SK-N-SH treated with all-trans-retinoic acid at 6 μM for 48 hours (cell line): Measurements from ENCODE around the gene STXBP2.

Experiments
- ATAC-seq: fragments of 200-7000 bp; cut with Tn5 transposase; 3 replicates; pipeline ENCODE4 v1.9.1; 2020; ENCODE audit warnings: mild to moderate bottlenecking, moderate library complexity
- ARNTL ChIP-seq: fragments of 450-650 bp; formaldehyde crosslinking; IDR thresholded peaks from 2 replicates; pipeline ENCODE4 v1.5.0; 2020; ENCODE audit warnings: low read depth, mild to moderate bottlenecking, moderate library complexity, borderline replicate concordance
- BACH2 ChIP-seq: fragments of 250-450 bp; sonication (Bioruptor Pico); IDR thresholded peaks from 2 replicates; pipeline ENCODE4 v1.9.0; 2021; ENCODE audit warnings: mild to moderate bottlenecking, borderline replicate concordance
- CSRNP3 ChIP-seq: fragments of 250-450 bp; sonication (Bioruptor Pico); IDR thresholded peaks from 2 replicates; pipeline ENCODE4 v1.5.1; 2021; ENCODE audit warnings: mild to moderate bottlenecking, moderate library complexity
- ESRRG ChIP-seq: fragments of 250-450 bp; sonication (Bioruptor Pico); IDR thresholded peaks from 2 replicates; pipeline ENCODE4 v1.6.1; 2021; ENCODE audit warnings: mild to moderate bottlenecking
- GLIS3 ChIP-seq: fragments of 250-450 bp; sonication (Bioruptor Pico); IDR thresholded peaks from 2 replicates; pipeline ENCODE4 v1.5.0; 2020; ENCODE audit warnings: mild to moderate bottlenecking, moderate library complexity
- ISL1 ChIP-seq: fragments of 250-450 bp; sonication (Bioruptor Pico); IDR thresholded peaks from 2 replicates; pipeline ENCODE4 v2.1.2; 2022; ENCODE audit warnings: mild to moderate bottlenecking, moderate library complexity
- OSR1 ChIP-seq: fragments of 250-450 bp; sonication (Bioruptor Pico); IDR thresholded peaks from 2 replicates; pipeline ENCODE4 v1.8.0; 2022; ENCODE audit warnings: moderate library complexity, mild to moderate bottlenecking, inconsistent platforms
- PATZ1 ChIP-seq: fragments of 250-450 bp; sonication (Bioruptor Pico); IDR thresholded peaks from 2 replicates; pipeline ENCODE4 v1.8.0; 2020; ENCODE audit warnings: mild to moderate bottlenecking, moderate library complexity, borderline replicate concordance
- PPARA ChIP-seq: fragments of 250-450 bp; sonication (Bioruptor Pico); IDR thresholded peaks from 2 replicates; pipeline ENCODE4 v1.5.0; 2020; ENCODE audit warnings: mild to moderate bottlenecking, borderline replicate concordance
- RARB ChIP-seq: fragments of 250-450 bp; sonication (Bioruptor Pico); IDR thresholded peaks from 2 replicates; pipeline ENCODE4 v1.8.0; 2021; ENCODE audit warnings: mild to moderate bottlenecking, moderate library complexity
- SNAI2 ChIP-seq: fragments of 250-450 bp; sonication (Bioruptor Pico); IDR thresholded peaks from 2 replicates; pipeline ENCODE4 v1.5.0; 2020; ENCODE audit warnings: mild to moderate bottlenecking, moderate library complexity
- TCF4 ChIP-seq: fragments of 250-450 bp; sonication (Bioruptor Pico); IDR thresholded peaks from 2 replicates; pipeline ENCODE4 v1.8.0; 2021; ENCODE audit warnings: mild to moderate bottlenecking, moderate library complexity, borderline replicate concordance
- TOX ChIP-seq: fragments of 250-450 bp; sonication (Bioruptor Pico); IDR thresholded peaks from 2 replicates; pipeline ENCODE4 v1.8.0; 2021; ENCODE audit warnings: mild to moderate bottlenecking, moderate library complexity, borderline replicate concordance
- TSHZ2 ChIP-seq: fragments of 250-450 bp; sonication (Bioruptor Pico); IDR thresholded peaks from 2 replicates; pipeline ENCODE4 v1.5.0; 2020; ENCODE audit warnings: mild to moderate bottlenecking, moderate library complexity
- ZC3H10 ChIP-seq: fragments of 250-450 bp; sonication (Bioruptor Pico); IDR thresholded peaks from 2 replicates; pipeline ENCODE4 v1.5.1; 2021; ENCODE audit warnings: mild to moderate bottlenecking, moderate library complexity
- ZFP3 ChIP-seq: fragments of 250-450 bp; sonication (Bioruptor Pico); IDR thresholded peaks from 2 replicates; pipeline ENCODE4 v1.5.0; 2020; ENCODE audit warnings: mild to moderate bottlenecking, moderate library complexity
- ZFP30 ChIP-seq: fragments of 450-650 bp; formaldehyde crosslinking; IDR thresholded peaks from 2 replicates; pipeline ENCODE4 v1.5.0; 2022; ENCODE audit warnings: mild to moderate bottlenecking, moderate library complexity
- ZNF565 ChIP-seq: fragments of 450-650 bp; formaldehyde crosslinking; conservative IDR thresholded peaks from 2 replicates; pipeline ENCODE4 v1.5.0; 2020; ENCODE audit warnings: low read depth, mild to moderate bottlenecking, moderate library complexity
- ZNF70 ChIP-seq: fragments of 450-650 bp; formaldehyde crosslinking; IDR thresholded peaks from 2 replicates; pipeline ENCODE4 v1.5.0; 2020; ENCODE audit warnings: mild to moderate bottlenecking, moderate library complexity
- ZNF8 ChIP-seq: fragments of 450-650 bp; formaldehyde crosslinking; IDR thresholded peaks from 2 replicates; pipeline ENCODE4 v1.5.0; 2020; ENCODE audit warnings: mild to moderate bottlenecking, moderate library complexity
- TF ChIP-seq, protein P1 (sequence below): fragments of 250-450 bp; sonication (Bioruptor Pico); IDR thresholded peaks from 2 replicates; pipeline ENCODE4 v1.8.0; 2021; ENCODE audit warnings: low read depth, mild to moderate bottlenecking, moderate library complexity, borderline replicate concordance
- TF ChIP-seq, protein P2 (sequence below): fragments of 250-450 bp; sonication (Bioruptor Pico); IDR thresholded peaks from 2 replicates; pipeline ENCODE4 v1.5.1; 2020; ENCODE audit warnings: low read depth, mild to moderate bottlenecking, moderate library complexity

The STXBP2 gene

DNA sequence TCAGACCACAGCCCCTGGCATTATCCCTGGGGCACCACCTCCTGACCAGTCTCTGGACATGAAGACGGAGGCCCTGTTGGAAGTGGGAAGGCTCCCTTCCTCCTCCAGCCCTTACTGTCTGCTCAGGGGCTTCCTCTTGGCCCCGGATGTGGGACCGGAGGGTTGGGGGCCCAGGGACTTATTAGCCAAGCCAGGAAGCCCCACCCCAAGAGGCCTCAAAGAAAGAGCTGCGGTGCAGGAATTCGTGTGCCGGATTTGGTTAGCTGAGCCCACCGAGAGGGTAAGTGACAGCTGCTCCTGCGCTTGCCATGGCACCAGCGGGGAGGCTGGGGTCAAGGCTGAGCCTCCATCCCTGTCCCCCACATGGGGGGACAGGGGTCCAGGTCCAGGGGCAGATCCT, 31.9 kb downstream of the STXBP2 start, which contains the start of gene RETN:
TSS of gene RETN (plus strand) at position 208 of the 400 bp plus-strand sequence. CDS start 278 bp downstream, outside the sequence.
- TF ChIP-seq ESRRG (CRISPR knock-in tag) (no peak), SNAI2 (CRISPR knock-in tag) (no peak), ARNTL (CRISPR knock-in tag) (no peak), TCF4 (CRISPR knock-in tag) (no peak), ZFP30 (CRISPR knock-in tag) (no peak), ZFP3 (CRISPR knock-in tag) (no peak), ZNF8 (CRISPR knock-in tag) (no peak), OSR1 (no peak), RARB (CRISPR knock-in tag) (no peak), GLIS3 (CRISPR knock-in tag) (no peak), BACH2 (no peak), TOX (CRISPR knock-in tag) (no peak), CSRNP3 (CRISPR knock-in tag) (no peak), ISL1 (CRISPR knock-in tag) (no peak), ZNF565 (CRISPR knock-in tag) (no peak), PATZ1 (CRISPR knock-in tag) (no peak), ZNF70 (CRISPR knock-in tag) (no peak), PPARA (CRISPR knock-in tag) (no peak)
- TF ChIP-seq, protein P1, sequence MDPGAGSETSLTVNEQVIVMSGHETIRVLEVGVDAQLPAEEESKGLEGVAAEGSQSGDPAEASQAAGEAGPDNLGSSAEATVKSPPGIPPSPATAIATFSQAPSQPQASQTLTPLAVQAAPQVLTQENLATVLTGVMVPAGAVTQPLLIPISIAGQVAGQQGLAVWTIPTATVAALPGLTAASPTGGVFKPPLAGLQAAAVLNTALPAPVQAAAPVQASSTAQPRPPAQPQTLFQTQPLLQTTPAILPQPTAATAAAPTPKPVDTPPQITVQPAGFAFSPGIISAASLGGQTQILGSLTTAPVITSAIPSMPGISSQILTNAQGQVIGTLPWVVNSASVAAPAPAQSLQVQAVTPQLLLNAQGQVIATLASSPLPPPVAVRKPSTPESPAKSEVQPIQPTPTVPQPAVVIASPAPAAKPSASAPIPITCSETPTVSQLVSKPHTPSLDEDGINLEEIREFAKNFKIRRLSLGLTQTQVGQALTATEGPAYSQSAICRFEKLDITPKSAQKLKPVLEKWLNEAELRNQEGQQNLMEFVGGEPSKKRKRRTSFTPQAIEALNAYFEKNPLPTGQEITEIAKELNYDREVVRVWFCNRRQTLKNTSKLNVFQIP (CRISPR knock-in tag), result no peak
- ATAC-seq, result no peak

DNA sequence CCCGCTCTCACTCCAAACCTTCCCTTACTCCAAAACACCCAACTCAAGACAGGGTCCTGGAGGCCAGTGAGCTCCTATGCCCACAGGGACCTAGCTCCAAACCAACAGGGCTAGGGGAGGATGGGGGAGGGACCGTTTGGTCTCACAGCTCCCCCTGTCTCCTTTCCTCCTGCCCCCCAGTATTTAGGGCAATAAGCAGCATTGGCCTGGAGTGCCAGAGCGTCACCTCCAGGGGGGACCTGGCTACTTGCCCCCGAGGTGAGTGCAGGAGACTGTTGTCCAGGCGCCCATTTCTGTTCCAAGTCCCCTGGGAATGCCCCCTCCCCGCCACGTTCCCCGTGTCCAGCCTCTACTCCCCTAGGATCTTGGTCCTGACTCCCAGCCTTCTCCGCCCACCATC, 32.7 kb downstream of the STXBP2 start:
- no peak for ATAC-seq
- no peak for TF ChIP-seq PATZ1 (CRISPR knock-in tag)
- TF ChIP-seq ZNF565 (CRISPR knock-in tag), result no peak
- TF ChIP-seq, protein P1 (CRISPR knock-in tag), result no peak

GRCh38 chr19:7670150-7670783, 33.4 kb downstream of the STXBP2 start:
- ATAC-seq, result no peak
- TF ChIP-seq OSR1 (no peak), ZFP30 (CRISPR knock-in tag) (no peak), ISL1 (CRISPR knock-in tag) (no peak)

- no peak for ATAC-seq
- TF ChIP-seq SNAI2 (CRISPR knock-in tag) (no peak), ZNF565 (CRISPR knock-in tag) (no peak), TSHZ2 (CRISPR knock-in tag) (no peak), ZC3H10 (no peak)
- TF ChIP-seq, protein P1 (CRISPR knock-in tag), result no peak
- TF ChIP-seq, protein P2, sequence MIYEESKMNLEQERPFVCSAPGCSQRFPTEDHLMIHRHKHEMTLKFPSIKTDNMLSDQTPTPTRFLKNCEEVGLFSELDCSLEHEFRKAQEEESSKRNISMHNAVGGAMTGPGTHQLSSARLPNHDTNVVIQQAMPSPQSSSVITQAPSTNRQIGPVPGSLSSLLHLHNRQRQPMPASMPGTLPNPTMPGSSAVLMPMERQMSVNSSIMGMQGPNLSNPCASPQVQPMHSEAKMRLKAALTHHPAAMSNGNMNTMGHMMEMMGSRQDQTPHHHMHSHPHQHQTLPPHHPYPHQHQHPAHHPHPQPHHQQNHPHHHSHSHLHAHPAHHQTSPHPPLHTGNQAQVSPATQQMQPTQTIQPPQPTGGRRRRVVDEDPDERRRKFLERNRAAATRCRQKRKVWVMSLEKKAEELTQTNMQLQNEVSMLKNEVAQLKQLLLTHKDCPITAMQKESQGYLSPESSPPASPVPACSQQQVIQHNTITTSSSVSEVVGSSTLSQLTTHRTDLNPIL (CRISPR knock-in tag), result no peak
These were observed 33.9 kb downstream of the STXBP2 start for GRCh38 chr19:7670790-7671189.
